ENCODE results near the gene SMG6. TPM values are rescaled to one million over a fixed set of nuclear protein-coding genes. Genes with fewer than 3 reads are reported as not detected.

SMG6 gene
- total and polyA plus RNA-seq, 2 of the 13 experiments (the other 11 are each of a cell fraction or from before 2014, with no cell fraction given) = 4.6 to 14.6 TPM

DNA sequence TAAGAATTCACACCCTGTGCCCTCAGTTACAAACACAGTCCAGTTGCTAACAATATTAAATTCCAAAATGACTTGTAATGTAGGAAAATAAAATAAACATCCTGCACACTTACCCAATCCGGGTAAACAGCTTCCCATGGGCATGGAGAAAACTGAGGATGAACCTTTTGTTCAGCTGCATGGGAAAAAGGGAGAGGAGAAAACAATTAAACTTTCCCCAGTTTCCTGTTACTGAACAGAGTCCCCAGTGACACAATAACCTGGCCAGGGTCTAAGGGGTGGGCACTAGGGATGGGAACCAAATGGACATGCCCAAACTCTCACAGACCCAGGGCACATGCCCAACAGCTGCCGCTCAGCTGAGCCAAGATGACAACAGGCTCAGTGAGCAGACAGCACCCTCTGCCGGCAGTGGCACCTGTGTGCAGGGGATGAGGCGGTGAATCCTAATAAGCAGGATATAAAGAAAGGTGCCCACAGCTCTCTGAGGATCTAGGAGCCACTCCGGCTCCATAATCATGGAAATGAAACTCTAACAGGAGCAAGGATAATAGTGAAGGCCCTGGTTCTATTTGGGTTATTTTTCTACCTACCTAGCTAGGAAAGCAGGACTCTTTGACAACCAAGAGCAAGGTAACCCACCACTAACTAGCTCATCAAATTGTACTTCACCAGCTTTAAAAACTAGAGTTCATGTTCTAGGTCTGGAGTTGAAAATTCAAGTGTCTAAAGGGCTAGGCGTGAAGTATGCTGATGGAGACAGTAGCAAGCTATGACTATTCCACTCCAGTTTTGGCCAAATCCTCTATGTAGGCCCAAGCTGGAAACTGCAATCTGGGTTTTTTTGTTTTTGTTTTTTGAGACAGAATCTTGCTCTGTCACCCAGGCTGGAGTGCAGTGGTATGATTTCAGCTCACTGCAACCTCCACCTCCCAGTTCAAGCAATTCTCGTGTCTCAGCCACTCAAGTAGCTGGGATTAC lies 58.8 kb downstream of the SMG6 start (continued):
- TF ChIP-seq PRDM4 (CRISPR knock-in tag; IDR thresholded peaks at IDR 0.05; ENCODE audit: borderline replicate concordance) (no peak), GATAD2A (CRISPR knock-in tag; IDR thresholded peaks at IDR 0.05) (peak; percentile 50; the same call in 1 of the 2 replicates), MXD4 (CRISPR knock-in tag; IDR thresholded peaks at IDR 0.05) (peak; percentile 48; the same call in 1 of the 2 replicates), KLF6 (CRISPR knock-in tag; IDR thresholded peaks at IDR 0.05) (0 out of 2 replicates have a peak, but pooled peaks have one; percentile 37), SALL1 (CRISPR knock-in tag; IDR thresholded peaks at IDR 0.05) (peak; percentile 44; the same call in 1 of the 2 replicates), ZNF138 (CRISPR knock-in tag; IDR thresholded peaks at IDR 0.05; ENCODE audit: low read depth) (no peak), KLF16 (CRISPR knock-in tag; IDR thresholded peaks at IDR 0.05) (0 out of 4 replicates have a peak, but pooled peaks of 1 of the 2 experiments have one; percentile 46), ZEB1 (IDR thresholded peaks at IDR 0.05; ENCODE audit: insufficient replicate concordance, low read depth) (no peak), ZNF841 (CRISPR knock-in tag; IDR thresholded peaks at IDR 0.05; ENCODE audit: borderline replicate concordance) (no peak), CBX5 (CRISPR knock-in tag; IDR thresholded peaks at IDR 0.05; ENCODE audit: borderline replicate concordance) (peak; percentile 69; the same call in 1 of the 2 replicates), PAF1 (CRISPR knock-in tag; IDR thresholded peaks at IDR 0.05) (no peak), KMT2A (CRISPR knock-in tag; IDR thresholded peaks at IDR 0.05) (peak; percentile 32; the same call in 1 of the 2 replicates), DNMT1 (CRISPR knock-in tag; IDR thresholded peaks at IDR 0.05) (no peak), RBFOX2 (IDR thresholded peaks at IDR 0.05; ENCODE audit: low read depth, low read length) (no peak), ZNF546 (CRISPR knock-in tag; conservative IDR thresholded peaks at IDR 0.05) (no peak), GABPB1 (CRISPR knock-in tag; IDR thresholded peaks at IDR 0.05) (0 out of 2 replicates have a peak, but pooled peaks have one; percentile 17), KDM2A (CRISPR knock-in tag; IDR thresholded peaks at IDR 0.05; ENCODE audit: borderline replicate concordance, low read depth) (peak; percentile 66; the same call in 1 of the 2 replicates), MAX (IDR thresholded peaks at IDR 0.05) (0 out of 2 replicates have a peak, but pooled peaks have one; percentile 32)
- TF ChIP-seq, protein P1, sequence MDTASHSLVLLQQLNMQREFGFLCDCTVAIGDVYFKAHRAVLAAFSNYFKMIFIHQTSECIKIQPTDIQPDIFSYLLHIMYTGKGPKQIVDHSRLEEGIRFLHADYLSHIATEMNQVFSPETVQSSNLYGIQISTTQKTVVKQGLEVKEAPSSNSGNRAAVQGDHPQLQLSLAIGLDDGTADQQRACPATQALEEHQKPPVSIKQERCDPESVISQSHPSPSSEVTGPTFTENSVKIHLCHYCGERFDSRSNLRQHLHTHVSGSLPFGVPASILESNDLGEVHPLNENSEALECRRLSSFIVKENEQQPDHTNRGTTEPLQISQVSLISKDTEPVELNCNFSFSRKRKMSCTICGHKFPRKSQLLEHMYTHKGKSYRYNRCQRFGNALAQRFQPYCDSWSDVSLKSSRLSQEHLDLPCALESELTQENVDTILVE (CRISPR knock-in tag; IDR thresholded peaks at IDR 0.05) = 0 out of 2 replicates have a peak, but pooled peaks have one; percentile 45
- TF ChIP-seq, protein P2, sequence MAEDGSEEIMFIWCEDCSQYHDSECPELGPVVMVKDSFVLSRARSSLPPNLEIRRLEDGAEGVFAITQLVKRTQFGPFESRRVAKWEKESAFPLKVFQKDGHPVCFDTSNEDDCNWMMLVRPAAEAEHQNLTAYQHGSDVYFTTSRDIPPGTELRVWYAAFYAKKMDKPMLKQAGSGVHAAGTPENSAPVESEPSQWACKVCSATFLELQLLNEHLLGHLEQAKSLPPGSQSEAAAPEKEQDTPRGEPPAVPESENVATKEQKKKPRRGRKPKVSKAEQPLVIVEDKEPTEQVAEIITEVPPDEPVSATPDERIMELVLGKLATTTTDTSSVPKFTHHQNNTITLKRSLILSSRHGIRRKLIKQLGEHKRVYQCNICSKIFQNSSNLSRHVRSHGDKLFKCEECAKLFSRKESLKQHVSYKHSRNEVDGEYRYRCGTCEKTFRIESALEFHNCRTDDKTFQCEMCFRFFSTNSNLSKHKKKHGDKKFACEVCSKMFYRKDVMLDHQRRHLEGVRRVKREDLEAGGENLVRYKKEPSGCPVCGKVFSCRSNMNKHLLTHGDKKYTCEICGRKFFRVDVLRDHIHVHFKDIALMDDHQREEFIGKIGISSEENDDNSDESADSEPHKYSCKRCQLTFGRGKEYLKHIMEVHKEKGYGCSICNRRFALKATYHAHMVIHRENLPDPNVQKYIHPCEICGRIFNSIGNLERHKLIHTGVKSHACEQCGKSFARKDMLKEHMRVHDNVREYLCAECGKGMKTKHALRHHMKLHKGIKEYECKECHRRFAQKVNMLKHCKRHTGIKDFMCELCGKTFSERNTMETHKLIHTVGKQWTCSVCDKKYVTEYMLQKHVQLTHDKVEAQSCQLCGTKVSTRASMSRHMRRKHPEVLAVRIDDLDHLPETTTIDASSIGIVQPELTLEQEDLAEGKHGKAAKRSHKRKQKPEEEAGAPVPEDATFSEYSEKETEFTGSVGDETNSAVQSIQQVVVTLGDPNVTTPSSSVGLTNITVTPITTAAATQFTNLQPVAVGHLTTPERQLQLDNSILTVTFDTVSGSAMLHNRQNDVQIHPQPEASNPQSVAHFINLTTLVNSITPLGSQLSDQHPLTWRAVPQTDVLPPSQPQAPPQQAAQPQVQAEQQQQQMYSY (CRISPR knock-in tag; IDR thresholded peaks at IDR 0.05) = no peak
- TF ChIP-seq, protein P3, sequence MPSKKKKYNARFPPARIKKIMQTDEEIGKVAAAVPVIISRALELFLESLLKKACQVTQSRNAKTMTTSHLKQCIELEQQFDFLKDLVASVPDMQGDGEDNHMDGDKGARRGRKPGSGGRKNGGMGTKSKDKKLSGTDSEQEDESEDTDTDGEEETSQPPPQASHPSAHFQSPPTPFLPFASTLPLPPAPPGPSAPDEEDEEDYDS (CRISPR knock-in tag; IDR thresholded peaks at IDR 0.05) = 0 out of 2 replicates have a peak, but pooled peaks have one; percentile 18

All from HepG2 (cell line).